Measurements from ENCODE around the gene RAB11FIP4. TPM values are rescaled to one million over a fixed set of nuclear protein-coding genes. Genes with fewer than 3 reads are reported as not detected.

The RAB11FIP4 gene
- total RNA-seq, 2 donors from 2014 or later, result 35.6 to 62.2 TPM

- Mint-ChIP-seq H3K27me3 (ENCODE audit: insufficient read depth) (no peaks in the 10 kb centered on the region), H3K27ac (no peak overlapping the region)
Observed at GRCh38 chr17:31481783-31482081, 90.3 kb downstream of the RAB11FIP4 start.

GRCh38 chr17:31484821-31485220 is 93.3 kb downstream of the RAB11FIP4 start:
- WGBS, 2 experiments (ENCODE audit: insufficient coverage in 1 of 2, insufficient read length in 1 of 2), result 87 to 94% methylated on average over 4 of the region's 4 CpGs
- no peak overlapping the region for H3K4me3 Mint-ChIP-seq

More at GRCh38 chr17:31481783-31482081, 90.3 kb downstream of the RAB11FIP4 start:
- Mint-ChIP-seq H3K4me3 (no peak overlapping the region), H3K4me1 (peaks cover 17% of the 10 kb centered on the region), H3K9me3 (no peaks in the 10 kb centered on the region), H3K36me3 (ENCODE audit: low read depth) (no peaks in the 10 kb centered on the region)
- no peak for DNase-seq
- H3K4me1 ChIP-seq (ENCODE audit: control insufficient read depth, insufficient read depth, low read length), result peaks cover 8% of the 10 kb centered on the region
- H3K4me3 ChIP-seq (ENCODE audit: low read length), result no peak overlapping the region
- H3K9ac ChIP-seq (ENCODE audit: extremely low read depth, low read length, poor library complexity, severe bottlenecking), result no peak overlapping the region
- H3K27me3 ChIP-seq (ENCODE audit: control insufficient read depth, insufficient read depth, low read length, poor library complexity, severe bottlenecking), result no peaks in the 10 kb centered on the region
- H3K27ac ChIP-seq (ENCODE audit: low read depth, low read length), result no peak overlapping the region
- WGBS, 2 experiments (ENCODE audit: insufficient coverage in 1 of 2, insufficient read length in 1 of 2), result 91 to 94% methylated on average over 4 of the region's 4 CpGs
- no peak for TF ChIP-seq CTCF (conservative IDR thresholded peaks at IDR 0.05)
- no peaks in the 10 kb centered on the region for H3K9me3 ChIP-seq (ENCODE audit: control insufficient read depth, low read length)
- H3K36me3 ChIP-seq (ENCODE audit: control insufficient read depth, insufficient read depth, low read length), result no peaks in the 10 kb centered on the region

GRCh38 chr17:31486351-31487062 is 95.0 kb downstream of the RAB11FIP4 start:
- Mint-ChIP-seq H3K4me3 (peak overlapping the region; percentile 67), H3K27ac (peak overlapping the region; percentile 88), H3K4me1 (peaks cover 35% of the 10 kb centered on the region), H3K36me3 (ENCODE audit: low read depth) (no peaks in the 10 kb centered on the region), H3K27me3 (ENCODE audit: insufficient read depth) (no peaks in the 10 kb centered on the region), H3K9me3 (no peaks in the 10 kb centered on the region)
- no peak for DNase-seq
- WGBS, 2 experiments (ENCODE audit: insufficient coverage in 1 of 2, insufficient read length in 1 of 2), result 93 to 96% methylated on average over 7 to 9 of the region's 9 CpGs
- Histone ChIP-seq H3K27ac (ENCODE audit: low read depth, low read length) (no peak overlapping the region), H3K4me1 (ENCODE audit: control insufficient read depth, insufficient read depth, low read length) (peaks cover 7% of the 10 kb centered on the region), H3K36me3 (ENCODE audit: control insufficient read depth, insufficient read depth, low read length) (no peaks in the 10 kb centered on the region), H3K9me3 (ENCODE audit: control insufficient read depth, low read length) (no peaks in the 10 kb centered on the region), H3K27me3 (ENCODE audit: control insufficient read depth, insufficient read depth, low read length, poor library complexity, severe bottlenecking) (peaks cover 12% of the 10 kb centered on the region), H3K4me3 (ENCODE audit: low read length) (no peak overlapping the region), H3K9ac (ENCODE audit: extremely low read depth, low read length, poor library complexity, severe bottlenecking) (no peak overlapping the region)
- no peak for TF ChIP-seq CTCF (conservative IDR thresholded peaks at IDR 0.05)

More at GRCh38 chr17:31484821-31485220, 93.3 kb downstream of the RAB11FIP4 start:
- Mint-ChIP-seq H3K36me3 (ENCODE audit: low read depth) (no peaks in the 10 kb centered on the region), H3K27ac (no peak overlapping the region), H3K9me3 (no peaks in the 10 kb centered on the region), H3K4me1 (peaks cover 20% of the 10 kb centered on the region), H3K27me3 (ENCODE audit: insufficient read depth) (no peaks in the 10 kb centered on the region)
- DNase-seq, result no peak
- TF ChIP-seq CTCF (conservative IDR thresholded peaks at IDR 0.05), result no peak
- Histone ChIP-seq H3K4me3 (ENCODE audit: low read length) (no peak overlapping the region), H3K4me1 (ENCODE audit: control insufficient read depth, insufficient read depth, low read length) (peaks cover 3% of the 10 kb centered on the region), H3K27ac (ENCODE audit: low read depth, low read length) (no peak overlapping the region), H3K9me3 (ENCODE audit: control insufficient read depth, low read length) (no peaks in the 10 kb centered on the region), H3K9ac (ENCODE audit: extremely low read depth, low read length, poor library complexity, severe bottlenecking) (no peak overlapping the region), H3K36me3 (ENCODE audit: control insufficient read depth, insufficient read depth, low read length) (no peaks in the 10 kb centered on the region), H3K27me3 (ENCODE audit: control insufficient read depth, insufficient read depth, low read length, poor library complexity, severe bottlenecking) (peaks cover 12% of the 10 kb centered on the region)

Measured in endodermal cell (in vitro differentiated cells).